ENCODE results near the gene AIF1L. TPM values are rescaled to one million over a fixed set of nuclear protein-coding genes. Genes with fewer than 3 reads are reported as not detected.

Gene AIF1L
- total and polyA plus RNA-seq, 2 of the 13 experiments (the other 11 are each of a cell fraction or from before 2014, with no cell fraction given) = 12.4 to 36.5 TPM

DNA sequence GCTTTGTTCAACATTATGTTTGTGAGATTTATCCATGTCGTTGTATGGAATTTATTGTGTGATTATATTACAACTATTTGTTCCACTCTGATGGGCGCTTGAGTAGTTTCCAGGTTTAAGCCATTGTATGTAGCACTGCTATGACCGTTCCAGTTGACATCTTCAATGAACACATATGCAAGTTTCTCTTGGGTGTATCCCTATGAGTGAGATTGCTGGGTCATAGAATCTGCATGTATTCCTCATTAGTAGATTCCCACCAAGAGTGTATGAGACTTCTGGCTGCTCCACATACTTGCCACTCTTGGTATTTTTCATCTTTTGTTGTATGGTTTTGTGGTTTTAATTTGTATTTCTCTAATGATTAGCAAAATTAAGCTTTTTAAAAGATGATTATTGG lies 51.9 kb downstream of the AIF1L start:
- Histone ChIP-seq H3K36me3 (replicated peaks in 1 of 2; ENCODE audit: control insufficient read depth in 1 of 2, insufficient read depth in 2 of 2, low read length in 2 of 2) (peaks cover 42 to 95% of the 10 kb centered on the region in 2 experiments), H3K9me3 (ENCODE audit: low read length) (no peaks in the 10 kb centered on the region), H3K4me3 (replicated peaks in 1 of 3; ENCODE audit: insufficient read depth in 1 of 3, low read depth in 2 of 3, low read length in 3 of 3) (no peak overlapping the region), H3K27me3 (ENCODE audit: control insufficient read depth in 1 of 2, insufficient read depth in 2 of 2, low read length in 2 of 2) (no peaks in the 10 kb centered on the region), H3K4me1 (ENCODE audit: insufficient read depth, low read length) (no peaks in the 10 kb centered on the region), H3K79me2 (ENCODE audit: insufficient read depth, low read length) (no peaks in the 10 kb centered on the region), H4K20me1 (ENCODE audit: insufficient read depth, low read length) (0 out of 2 replicates have a peak, but pooled peaks cover 3% of the 10 kb centered on the region), H3K9ac (ENCODE audit: insufficient read depth, low read depth, low read length) (no peak overlapping the region), H2AFZ (ENCODE audit: low read length) (no peak overlapping the region), H3K27ac (ENCODE audit: extremely low read length, insufficient read depth, low read length) (no peak overlapping the region), H3K4me2 (ENCODE audit: low read depth, low read length) (no peak overlapping the region)
- no peak for DNase-seq (ENCODE audit: low spot score)
- no peak for ATAC-seq
- BruUV-seq (replicated peaks) = no TSS peak
- ChIA-PET CTCF (ENCODE audit: low intra/inter-chr PET ratio, low total read pairs) (no interaction called here), POLR2A (no interaction called here)
- FAIRE-seq = no peak
- in situ Hi-C loops (cut with HindIII; ENCODE audit: extremely low pct_ligation_motif_present, low pct_unique_long_range_greater_than_20kb) (no loop called here), intact Hi-C loops (cut with micrococcal nuclease; ENCODE audit: unreplicated experiment) (no loop called here)
- TF ChIP-seq KLF12 (CRISPR knock-in tag; IDR thresholded peaks at IDR 0.05; ENCODE audit: borderline replicate concordance) = no peak
- TF ChIP-seq FOSL2 (CRISPR knock-in tag; IDR thresholded peaks at IDR 0.05) = no peak
- TF ChIP-seq SMARCE1 (IDR thresholded peaks at IDR 0.05; ENCODE audit: borderline replicate concordance) = no peak
- no peak for TF ChIP-seq ZNF710 (CRISPR knock-in tag; IDR thresholded peaks at IDR 0.05; ENCODE audit: borderline replicate concordance)
- TF ChIP-seq BHLHE40 (IDR thresholded peaks at IDR 0.05; ENCODE audit: low read length) = no peak
- no peak for TF ChIP-seq TIGD3 (CRISPR knock-in tag; IDR thresholded peaks at IDR 0.05; ENCODE audit: borderline replicate concordance)
- no peak for TF ChIP-seq ATM (IDR thresholded peaks at IDR 0.05; ENCODE audit: borderline replicate concordance)
- TF ChIP-seq, protein P1, sequence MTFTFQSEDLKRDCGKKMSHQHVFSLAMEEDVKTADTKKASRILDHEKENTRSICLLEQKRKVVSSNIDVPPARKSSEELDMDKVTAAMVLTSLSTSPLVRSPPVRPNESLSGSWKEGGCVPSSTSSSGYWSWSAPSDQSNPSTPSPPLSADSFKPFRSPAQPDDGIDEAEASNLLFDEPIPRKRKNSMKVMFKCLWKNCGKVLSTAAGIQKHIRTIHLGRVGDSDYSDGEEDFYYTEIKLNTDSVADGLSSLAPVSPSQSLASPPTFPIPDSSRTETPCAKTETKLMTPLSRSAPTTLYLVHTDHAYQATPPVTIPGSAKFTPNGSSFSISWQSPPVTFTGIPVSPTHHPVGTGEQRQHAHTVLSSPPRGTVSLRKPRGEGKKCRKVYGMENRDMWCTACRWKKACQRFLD (CRISPR knock-in tag; IDR thresholded peaks at IDR 0.05; ENCODE audit: borderline replicate concordance) = no peak
- no peak for TF ChIP-seq BRD4 (CRISPR knock-in tag; IDR thresholded peaks at IDR 0.05)
- TF ChIP-seq ISX (CRISPR knock-in tag; conservative IDR thresholded peaks at IDR 0.05) = no peak
- TF ChIP-seq ATF7-NPFF (CRISPR knock-in tag; IDR thresholded peaks at IDR 0.05; ENCODE audit: low read depth) = no peak
- no peak for TF ChIP-seq ZNF564 (CRISPR knock-in tag; IDR thresholded peaks at IDR 0.05)
- TF ChIP-seq, protein P2, sequence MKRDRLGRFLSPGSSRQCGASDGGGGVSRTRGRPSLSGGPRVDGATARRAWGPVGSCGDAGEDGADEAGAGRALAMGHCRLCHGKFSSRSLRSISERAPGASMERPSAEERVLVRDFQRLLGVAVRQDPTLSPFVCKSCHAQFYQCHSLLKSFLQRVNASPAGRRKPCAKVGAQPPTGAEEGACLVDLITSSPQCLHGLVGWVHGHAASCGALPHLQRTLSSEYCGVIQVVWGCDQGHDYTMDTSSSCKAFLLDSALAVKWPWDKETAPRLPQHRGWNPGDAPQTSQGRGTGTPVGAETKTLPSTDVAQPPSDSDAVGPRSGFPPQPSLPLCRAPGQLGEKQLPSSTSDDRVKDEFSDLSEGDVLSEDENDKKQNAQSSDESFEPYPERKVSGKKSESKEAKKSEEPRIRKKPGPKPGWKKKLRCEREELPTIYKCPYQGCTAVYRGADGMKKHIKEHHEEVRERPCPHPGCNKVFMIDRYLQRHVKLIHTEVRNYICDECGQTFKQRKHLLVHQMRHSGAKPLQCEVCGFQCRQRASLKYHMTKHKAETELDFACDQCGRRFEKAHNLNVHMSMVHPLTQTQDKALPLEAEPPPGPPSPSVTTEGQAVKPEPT (CRISPR knock-in tag; IDR thresholded peaks at IDR 0.05; ENCODE audit: low read depth) = no peak
- TF ChIP-seq GTF2F1 (IDR thresholded peaks at IDR 0.05; ENCODE audit: low read length) = no peak
- TF ChIP-seq ERF (CRISPR knock-in tag; IDR thresholded peaks at IDR 0.05) = no peak
- no peak for TF ChIP-seq ZNF510 (CRISPR knock-in tag; IDR thresholded peaks at IDR 0.05; ENCODE audit: low read depth)
- WGBS (ENCODE audit: low lambda C conversion rate) = 99% methylated on average over 3 of the region's 3 CpGs
